GM12878 (cell line): ENCODE data around the gene SMIM5. TPM values are rescaled to one million over a fixed set of nuclear protein-coding genes. Genes with fewer than 3 reads are reported as not detected.

ENCODE experiments used
- ATAC-seq: fragments of 200-7000 bp; cut with Tn5 transposase; 3 replicates; pipeline ENCODE4 v1.9.1; 2020; ENCODE audit warnings: mild to moderate bottlenecking, moderate library complexity
- BruUV-seq: library from RNA; stranded (reverse); fragments of 400-500 nt; replicated peaks from 2 replicates; lab custom pipeline; 2021; lab: Mats Ljungman, UMichigan
- CTCF ChIA-PET: fragments of 300-600 bp; sonication (Branson Sonifier 250); formaldehyde crosslinking; extraction: SDS; loops from one replicate; lab custom pipeline; 2021; ENCODE audit warnings: inconsistent platforms; lab: Yijun Ruan, JAX
- POLR2A ChIA-PET: fragments of 350-600 bp; formaldehyde crosslinking; extraction: SDS; loops from one replicate; lab custom pipeline; 2021; ENCODE audit warnings: inconsistent platforms; lab: Charles Lee
- RAD21 ChIA-PET: fragments of 300-600 bp; sonication (Branson Sonifier 250); formaldehyde crosslinking; loops from one replicate; lab custom pipeline; 2023; ENCODE audit warnings: antibody characterized with exemption; ENCODE audit not compliant: unreplicated experiment; lab: Charles Lee
- SMC1A ChIA-PET: fragments of 300-600 bp; sonication (Branson Sonifier 250); formaldehyde crosslinking; loops from one replicate; lab custom pipeline; 2023; ENCODE audit not compliant: unreplicated experiment, uncharacterized antibody; lab: Charles Lee
- DNase-seq: peaks from one replicate; pipeline ENCODE4 v3.0.0-alpha.2; 2011; ENCODE audit warnings: low read depth, low spot score
- FAIRE-seq: peaks from 3 replicates; lab custom pipeline; 2011; peaks lifted over from hg19 to GRCh38; lab: Jason Lieb, UNC
- H2AFZ ChIP-seq: 2 replicates; pipeline ENCODE4 v1.6.0; 2011; ENCODE audit warnings: low read depth, low read length, control low read depth; ENCODE audit not compliant: control insufficient read depth
- H3K27ac ChIP-seq: 2 replicates; pipeline ENCODE4 v1.5.1; 2011; ENCODE audit warnings: control low read depth; ENCODE audit not compliant: control insufficient read depth, insufficient read depth
- H3K27me3 ChIP-seq, 2 experiments: replicated peaks in 1 of 2; 2 replicates each; pipeline versions ENCODE4 v1.6.0 to v1.6.1; 2011; ENCODE audit warnings: low read length in 1 of 2; ENCODE audit not compliant: control insufficient read depth in 2 of 2, insufficient read depth in 2 of 2
- H3K36me3 ChIP-seq, 2 experiments: 2 replicates each; pipeline ENCODE4 v1.5.1; 2011; ENCODE audit warnings: low read length in 1 of 2; ENCODE audit not compliant: control insufficient read depth in 2 of 2, insufficient read depth in 2 of 2
- H3K4me1 ChIP-seq: 2 replicates; pipeline ENCODE4 v1.6.1; 2011; ENCODE audit warnings: mild to moderate bottlenecking, low read length, moderate library complexity, mixed read lengths; ENCODE audit not compliant: control insufficient read depth, insufficient read depth
- H3K4me2 ChIP-seq: 2 replicates; pipeline ENCODE4 v1.6.0; 2011; ENCODE audit warnings: control low read depth; ENCODE audit not compliant: control insufficient read depth, insufficient read depth
- H3K4me3 ChIP-seq: fragments of 200-600 bp; sonication (generic); 2 replicates; pipeline ENCODE4 v1.5.1; 2016
- H3K79me2 ChIP-seq: 2 replicates; pipeline ENCODE4 v1.6.0; 2011; ENCODE audit warnings: low read length; ENCODE audit not compliant: control insufficient read depth, insufficient read depth
- H3K9ac ChIP-seq: 2 replicates; pipeline ENCODE4 v1.8.0; 2011; ENCODE audit warnings: low read length, control low read depth, mixed read lengths; ENCODE audit not compliant: control insufficient read depth, insufficient read depth
- H3K9me3 ChIP-seq: replicated peaks from 3 replicates; pipeline ENCODE4 v1.5.1; 2011; ENCODE audit warnings: mild to moderate bottlenecking, low read length; ENCODE audit not compliant: control insufficient read depth, insufficient read depth
- H4K20me1 ChIP-seq: 2 replicates; pipeline ENCODE4 v1.6.0; 2011; ENCODE audit not compliant: control insufficient read depth, insufficient read depth
- PAX8 ChIP-seq: fragments of 450-650 bp; IDR thresholded peaks from 2 replicates; pipeline ENCODE4 v1.6.1; 2017; ENCODE audit warnings: mild to moderate bottlenecking, moderate library complexity
- RBBP5 ChIP-seq: fragments of 200-600 bp; sonication (generic); conservative IDR thresholded peaks from 2 replicates; pipeline ENCODE4 v1.6.1; 2016
- SPI1 ChIP-seq: IDR thresholded peaks from 2 replicates; pipeline ENCODE4 v1.6.1; 2011; ENCODE audit warnings: low read depth, mild to moderate bottlenecking, low read length, moderate library complexity, borderline replicate concordance; ENCODE audit not compliant: insufficient read depth
- SREBF2 ChIP-seq: IDR thresholded peaks from 2 replicates; pipeline ENCODE4 v1.6.1; 2012; ENCODE audit warnings: mild to moderate bottlenecking, low read length
- TBL1XR1 ChIP-seq: IDR thresholded peaks from 2 replicates; pipeline ENCODE4 v1.6.1; 2012; ENCODE audit warnings: low read depth, low read length, improper control_type of control experiment
- ZNF207 ChIP-seq: fragments of 450-650 bp; IDR thresholded peaks from 2 replicates; pipeline ENCODE4 v1.6.1; 2014; ENCODE audit warnings: antibody characterized with exemption, mild to moderate bottlenecking, borderline replicate concordance
- ZNF274 ChIP-seq: IDR thresholded peaks from one replicate; pipeline ENCODE4 v1.8.0; 2011; ENCODE audit not compliant: insufficient read length, insufficient read depth
- whole genome bisulfite sequencing: methylation state at CpG from one replicate; pipeline ENCODE4 v1.1.6; 2016; ENCODE audit warnings: low lambda C conversion rate; ENCODE audit not compliant: insufficient replicate concordance, insufficient coverage; ENCODE audit errors: missing lambda C conversion rate; 5-methylcytosine and 5-hydroxymethylcytosine counted together
- in situ Hi-C: fragments of 300-500 bp; cut with MboI; formaldehyde crosslinking; loops from 9 replicates; pipeline ENCODE4 v1.14.3; 2018; ENCODE audit warnings: mixed read lengths
- intact Hi-C: fragments of 100-400 bp; cut with micrococcal nuclease; formaldehyde crosslinking; loops from one replicate; pipeline ENCODE4 v1.14.2; 2022; ENCODE audit not compliant: unreplicated experiment
- polyA plus RNA-seq, 11 experiments: library from polyadenylated mRNA; depleted of rRNA in 4 of 11; unstranded in 6 of 11; stranded (reverse) in 5 of 11; fragments of >200 nt; fragmentation: Nextera tagmentation in 4 of 11; fragmentation: Illumina TruSeq in 1 of 11; extraction: Ambion mirVana in 4 of 11; extraction: Trizol in 1 of 11; gene quantifications; 1 replicate in 1 of 11; 2 replicates in 10 of 11; pipeline versions ENCODE4 v1.2.1 to v1.2.3, GENCODE V29; 2011 to 2016; ENCODE audit warnings: inconsistent platforms in 2 of 11, missing spikeins in 2 of 11, low read depth in 1 of 11
- total RNA-seq, 4 experiments: library from RNA; depleted of rRNA in 3 of 4; stranded (reverse); fragments of >200 nt in 3 of 4; fragmentation: Illumina TruSeq in 1 of 4; extraction: Trizol in 1 of 4; gene quantifications; 2 replicates each; pipeline versions ENCODE4 v1.2.1 to v1.2.3, GENCODE V29; 2013 to 2021
- TF ChIP-seq, protein P1 (sequence below): fragments of 450-650 bp; IDR thresholded peaks from 2 replicates; pipeline ENCODE4 v1.6.1; 2017; ENCODE audit warnings: low read depth, mild to moderate bottlenecking, moderate library complexity
- TF ChIP-seq, protein P2 (sequence below): fragments of 450-650 bp; IDR thresholded peaks from 2 replicates; pipeline ENCODE4 v1.6.1; 2017; ENCODE audit warnings: mild to moderate bottlenecking, moderate library complexity

The SMIM5 gene
- total and polyA plus RNA-seq, 10 of the 15 experiments (the other 5 are each of a cell fraction or from before 2014, with no cell fraction given): 0.08 to 0.11 TPM; not detected in 8

DNA sequence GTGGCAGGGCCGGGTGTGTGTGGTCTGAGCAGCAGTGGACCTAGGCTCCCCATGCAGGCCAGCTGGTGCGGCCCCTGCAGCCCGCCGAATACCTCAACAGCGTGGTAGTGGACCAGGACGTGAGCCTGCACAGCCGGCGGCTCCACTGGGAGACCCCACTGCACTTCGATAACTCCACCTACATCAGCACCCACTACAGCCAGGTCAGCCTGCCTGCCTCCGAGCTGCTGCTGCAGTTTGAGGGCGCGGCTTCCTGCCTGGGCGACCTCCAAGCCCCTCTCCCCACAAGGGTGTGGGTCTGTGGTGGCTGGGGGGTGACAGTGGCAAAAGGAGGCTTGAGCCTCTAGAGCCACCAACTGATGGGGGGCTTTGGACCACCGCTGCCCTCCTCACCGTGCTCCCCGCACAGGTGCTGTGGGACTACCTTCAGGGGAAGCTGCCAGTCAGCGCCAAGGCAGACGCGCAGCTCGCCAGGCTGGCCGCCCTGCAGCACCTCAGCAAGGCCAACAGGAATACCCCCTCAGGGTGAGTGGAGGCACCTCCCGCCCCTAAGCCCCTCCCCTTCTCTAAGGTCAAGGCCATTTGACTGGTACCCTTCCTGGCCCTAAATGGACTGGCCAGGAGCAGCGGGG is 8.4 kb upstream of the SMIM5 start:
- Histone ChIP-seq H3K79me2 (no peaks in the 10 kb centered on the region), H4K20me1 (no peaks in the 10 kb centered on the region), H3K4me1 (no peaks in the 10 kb centered on the region), H3K27me3 (no peaks in the 10 kb centered on the region), H3K4me2 (no peak overlapping the region), H2AFZ (no peak overlapping the region), H3K27ac (no peak overlapping the region), H3K36me3 (no peaks in the 10 kb centered on the region), H3K9ac (no peak overlapping the region), H3K9me3 (no peaks in the 10 kb centered on the region), H3K4me3 (no peak overlapping the region)
- no TSS peak for BruUV-seq
- intact Hi-C loops (no loop called here), in situ Hi-C loops (no loop called here)
- FAIRE-seq (no peak), DNase-seq (no peak), ATAC-seq (no peak)
- SMC1A ChIA-PET: interaction anchor here (1.1 kb wide), 1 partner anchor 123 kb away, joined by 3 read pairs; no protein-coding TSS in a partner anchor
- CTCF ChIA-PET: interaction anchor here (0.8 to 2.5 kb wide), 6 partner anchors 9 to 129 kb away, joined by 3 to 11 read pairs (median 5); partner anchors contain the start of gene SMIM5
- no peak for TF ChIP-seq SREBF2
- no peak for TF ChIP-seq SPI1
- POLR2A ChIA-PET: no interaction called here
- RAD21 ChIA-PET: interaction anchor here (1.1 kb wide), 1 partner anchor 125 kb away, joined by 3 read pairs; no protein-coding TSS in a partner anchor
- WGBS: 79% methylated on average over 23 of the region's 23 CpGs

DNA sequence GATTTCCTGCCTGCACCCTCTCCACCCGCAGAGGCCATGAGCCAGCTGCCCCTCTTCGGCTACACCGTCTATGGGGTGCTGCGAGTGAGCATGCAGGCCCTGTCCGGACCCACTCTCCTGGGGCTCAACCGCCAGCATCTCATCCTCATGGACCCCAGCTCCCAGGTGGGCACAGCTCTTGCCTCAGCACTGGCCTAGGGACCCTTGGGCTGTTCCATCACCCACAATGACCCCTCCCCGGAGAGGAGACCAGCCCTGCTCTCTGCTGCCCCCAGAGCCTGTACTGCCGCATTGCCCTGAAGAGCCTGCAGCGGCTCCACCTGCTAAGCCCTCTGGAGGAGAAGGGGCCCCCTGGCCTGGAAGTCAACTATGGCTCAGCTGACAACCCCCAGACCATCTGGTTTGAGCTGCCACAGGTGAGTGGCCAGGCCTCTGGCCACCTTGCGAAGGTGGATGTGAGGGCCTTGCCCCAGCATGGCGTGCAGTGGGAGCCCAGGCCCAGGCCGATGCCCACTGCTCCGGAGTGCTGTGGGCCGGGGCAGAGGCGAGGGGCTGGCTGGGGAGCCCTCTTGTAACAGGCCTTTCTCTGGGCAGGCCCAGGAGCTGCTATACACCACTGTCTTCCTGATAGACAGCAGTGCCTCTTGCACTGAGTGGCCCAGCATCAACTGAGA is 7.3 kb upstream of the SMIM5 start:
- WGBS: 80% methylated on average over 15 of the region's 15 CpGs
- no peaks in the 10 kb centered on the region for H3K79me2 ChIP-seq
- RAD21 ChIA-PET: interaction anchor here (1.1 kb wide), 1 partner anchor 124 kb away, joined by 3 read pairs; no protein-coding TSS in a partner anchor
- no peaks in the 10 kb centered on the region for H3K4me1 ChIP-seq
- DNase-seq: no peak
- FAIRE-seq: no peak
- intact Hi-C loops (no loop called here), in situ Hi-C loops (no loop called here)
- SMC1A ChIA-PET: no interaction called here
- peak; percentile 91 for ATAC-seq
- no peaks in the 10 kb centered on the region for H3K27me3 ChIP-seq
- H2AFZ ChIP-seq: no peak overlapping the region
- H4K20me1 ChIP-seq: no peaks in the 10 kb centered on the region
- H3K4me3 ChIP-seq: no peak overlapping the region
- no peaks in the 10 kb centered on the region for H3K9me3 ChIP-seq
- peaks cover 0 to 2% of the 10 kb centered on the region in 2 experiments; a peak in 1 of 4 replicates for H3K36me3 ChIP-seq
- H3K9ac ChIP-seq: no peak overlapping the region
- H3K4me2 ChIP-seq: no peak overlapping the region
- no TSS peak for BruUV-seq
- POLR2A ChIA-PET: no interaction called here
- no peak overlapping the region for H3K27ac ChIP-seq
- CTCF ChIA-PET: interaction anchor here (0.6 to 2.5 kb wide), 5 partner anchors 11 to 150 kb away, joined by 3 to 6 read pairs (median 3); no protein-coding TSS in a partner anchor
- no peak for TF ChIP-seq ZNF274
- TF ChIP-seq, protein P1, sequence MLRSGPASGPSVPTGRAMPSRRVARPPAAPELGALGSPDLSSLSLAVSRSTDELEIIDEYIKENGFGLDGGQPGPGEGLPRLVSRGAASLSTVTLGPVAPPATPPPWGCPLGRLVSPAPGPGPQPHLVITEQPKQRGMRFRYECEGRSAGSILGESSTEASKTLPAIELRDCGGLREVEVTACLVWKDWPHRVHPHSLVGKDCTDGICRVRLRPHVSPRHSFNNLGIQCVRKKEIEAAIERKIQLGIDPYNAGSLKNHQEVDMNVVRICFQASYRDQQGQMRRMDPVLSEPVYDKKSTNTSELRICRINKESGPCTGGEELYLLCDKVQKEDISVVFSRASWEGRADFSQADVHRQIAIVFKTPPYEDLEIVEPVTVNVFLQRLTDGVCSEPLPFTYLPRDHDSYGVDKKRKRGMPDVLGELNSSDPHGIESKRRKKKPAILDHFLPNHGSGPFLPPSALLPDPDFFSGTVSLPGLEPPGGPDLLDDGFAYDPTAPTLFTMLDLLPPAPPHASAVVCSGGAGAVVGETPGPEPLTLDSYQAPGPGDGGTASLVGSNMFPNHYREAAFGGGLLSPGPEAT: no peak
- no peak for TF ChIP-seq ZNF207
- no peak for TF ChIP-seq PAX8
- TF ChIP-seq RBBP5: no peak
- TF ChIP-seq, protein P2, sequence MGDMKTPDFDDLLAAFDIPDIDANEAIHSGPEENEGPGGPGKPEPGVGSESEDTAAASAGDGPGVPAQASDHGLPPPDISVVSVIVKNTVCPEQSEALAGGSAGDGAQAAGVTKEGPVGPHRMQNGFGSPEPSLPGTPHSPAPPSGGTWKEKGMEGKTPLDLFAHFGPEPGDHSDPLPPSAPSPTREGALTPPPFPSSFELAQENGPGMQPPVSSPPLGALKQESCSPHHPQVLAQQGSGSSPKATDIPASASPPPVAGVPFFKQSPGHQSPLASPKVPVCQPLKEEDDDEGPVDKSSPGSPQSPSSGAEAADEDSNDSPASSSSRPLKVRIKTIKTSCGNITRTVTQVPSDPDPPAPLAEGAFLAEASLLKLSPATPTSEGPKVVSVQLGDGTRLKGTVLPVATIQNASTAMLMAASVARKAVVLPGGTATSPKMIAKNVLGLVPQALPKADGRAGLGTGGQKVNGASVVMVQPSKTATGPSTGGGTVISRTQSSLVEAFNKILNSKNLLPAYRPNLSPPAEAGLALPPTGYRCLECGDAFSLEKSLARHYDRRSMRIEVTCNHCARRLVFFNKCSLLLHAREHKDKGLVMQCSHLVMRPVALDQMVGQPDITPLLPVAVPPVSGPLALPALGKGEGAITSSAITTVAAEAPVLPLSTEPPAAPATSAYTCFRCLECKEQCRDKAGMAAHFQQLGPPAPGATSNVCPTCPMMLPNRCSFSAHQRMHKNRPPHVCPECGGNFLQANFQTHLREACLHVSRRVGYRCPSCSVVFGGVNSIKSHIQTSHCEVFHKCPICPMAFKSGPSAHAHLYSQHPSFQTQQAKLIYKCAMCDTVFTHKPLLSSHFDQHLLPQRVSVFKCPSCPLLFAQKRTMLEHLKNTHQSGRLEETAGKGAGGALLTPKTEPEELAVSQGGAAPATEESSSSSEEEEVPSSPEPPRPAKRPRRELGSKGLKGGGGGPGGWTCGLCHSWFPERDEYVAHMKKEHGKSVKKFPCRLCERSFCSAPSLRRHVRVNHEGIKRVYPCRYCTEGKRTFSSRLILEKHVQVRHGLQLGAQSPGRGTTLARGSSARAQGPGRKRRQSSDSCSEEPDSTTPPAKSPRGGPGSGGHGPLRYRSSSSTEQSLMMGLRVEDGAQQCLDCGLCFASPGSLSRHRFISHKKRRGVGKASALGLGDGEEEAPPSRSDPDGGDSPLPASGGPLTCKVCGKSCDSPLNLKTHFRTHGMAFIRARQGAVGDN: no peak
- TF ChIP-seq TBL1XR1: no peak
